HEK293 (cell line): ENCODE data around the gene PRTN3.
A peak's percentile ranks its signal among the peaks of the same experiment; 100 is the strongest.

Source experiments
- CTCF ChIA-PET: fragments of 350-600 bp; formaldehyde crosslinking; extraction: SDS; loops from one replicate; lab custom pipeline; 2021; ENCODE audit warnings: antibody characterized with exemption; lab: Yijun Ruan, JAX
- POLR2A ChIA-PET: fragments of 300-600 bp; formaldehyde crosslinking; extraction: SDS; loops from one replicate; lab custom pipeline; 2020; ENCODE audit warnings: antibody characterized with exemption, inconsistent platforms; lab: Yijun Ruan, JAX
- H3K27ac ChIP-seq: fragments of 200-500 bp; sonication (Bioruptor generic); 2 replicates; pipeline ENCODE4 v1.5.1; 2014; ENCODE audit warnings: low read depth, low read length, control low read depth, inconsistent platforms; ENCODE audit errors: extremely low read depth
- H3K36me3 ChIP-seq, 2 experiments: fragments of 200-500 bp in 1 of 2; sonication (Bioruptor generic) in 1 of 2; 1 replicate in 1 of 2; 2 replicates in 1 of 2; pipeline ENCODE4 v1.5.1; 2014 to 2017; ENCODE audit warnings: inconsistent platforms in 2 of 2, low read length in 2 of 2; ENCODE audit not compliant: control insufficient read depth in 2 of 2, insufficient read depth in 1 of 2
- H3K4me1 ChIP-seq: fragments of 200-500 bp; sonication (Bioruptor generic); 2 replicates; pipeline ENCODE4 v1.5.1; 2014; ENCODE audit warnings: mild to moderate bottlenecking, low read length, inconsistent platforms; ENCODE audit not compliant: control insufficient read depth, insufficient read depth
- H3K4me3 ChIP-seq: 2 replicates; pipeline ENCODE4 v1.5.1; 2011; ENCODE audit warnings: low read depth, mild to moderate bottlenecking, control low read depth, low read length, moderate library complexity
- H3K9me3 ChIP-seq: fragments of 200-500 bp; sonication (Bioruptor generic); 2 replicates; pipeline ENCODE4 v1.5.1; 2014; ENCODE audit warnings: low read depth, low read length, inconsistent platforms; ENCODE audit not compliant: control insufficient read depth, insufficient read depth
- EGR2 ChIP-seq: fragments of 450-650 bp; formaldehyde crosslinking; IDR thresholded peaks from 2 replicates; pipeline ENCODE4 v1.5.1; 2016; ENCODE audit warnings: low read depth, missing biosample characterization, missing genetic modification characterization
- HIC1 ChIP-seq: fragments of 450-650 bp; formaldehyde crosslinking; IDR thresholded peaks from 2 replicates; pipeline ENCODE4 v1.5.1; 2016; ENCODE audit warnings: missing biosample characterization, missing genetic modification characterization
- IKZF3 ChIP-seq: fragments of 450-650 bp; IDR thresholded peaks from 2 replicates; pipeline ENCODE4 v1.5.0; 2018; ENCODE audit warnings: missing biosample characterization, mild to moderate bottlenecking, missing genetic modification characterization, moderate library complexity
- KLF1 ChIP-seq: fragments of 450-650 bp; formaldehyde crosslinking; IDR thresholded peaks from 2 replicates; pipeline ENCODE4 v1.5.1; 2016; ENCODE audit warnings: missing biosample characterization, missing genetic modification characterization
- REST ChIP-seq: fragments of 450-650 bp; formaldehyde crosslinking; IDR thresholded peaks from 2 replicates; pipeline ENCODE4 v1.5.1; 2016; ENCODE audit warnings: missing biosample characterization, missing genetic modification characterization
- SALL2 ChIP-seq: fragments of 450-650 bp; formaldehyde crosslinking; IDR thresholded peaks from 2 replicates; pipeline ENCODE4 v1.5.0; 2017; ENCODE audit warnings: missing biosample characterization, mild to moderate bottlenecking, missing genetic modification characterization, borderline replicate concordance
- ZBTB11 ChIP-seq: fragments of 450-650 bp; formaldehyde crosslinking; conservative IDR thresholded peaks from 2 replicates; pipeline ENCODE4 v1.5.1; 2016; ENCODE audit warnings: low read depth, missing biosample characterization, missing genetic modification characterization
- ZFHX2 ChIP-seq: fragments of 450-650 bp; formaldehyde crosslinking; conservative IDR thresholded peaks from 2 replicates; pipeline ENCODE4 v1.5.1; 2016; ENCODE audit warnings: missing biosample characterization, missing genetic modification characterization
- ZNF121 ChIP-seq: fragments of 450-650 bp; formaldehyde crosslinking; IDR thresholded peaks from 2 replicates; pipeline ENCODE4 v1.5.1; 2016; ENCODE audit warnings: missing biosample characterization, missing genetic modification characterization
- ZNF133 ChIP-seq: fragments of 450-650 bp; formaldehyde crosslinking; IDR thresholded peaks from 2 replicates; pipeline ENCODE4 v1.5.1; 2016; ENCODE audit warnings: missing biosample characterization, missing genetic modification characterization
- ZNF19 ChIP-seq: fragments of 450-650 bp; formaldehyde crosslinking; IDR thresholded peaks from 2 replicates; pipeline ENCODE4; 2016; ENCODE audit warnings: missing biosample characterization, missing genetic modification characterization, low read depth
- ZNF214 ChIP-seq: fragments of 450-650 bp; formaldehyde crosslinking; IDR thresholded peaks from 2 replicates; pipeline ENCODE4 v1.5.1; 2017; ENCODE audit warnings: missing biosample characterization, mild to moderate bottlenecking, missing genetic modification characterization, borderline replicate concordance
- ZNF350 ChIP-seq: fragments of 450-650 bp; formaldehyde crosslinking; IDR thresholded peaks from 2 replicates; pipeline ENCODE4 v1.5.0; 2017; ENCODE audit warnings: missing biosample characterization, mild to moderate bottlenecking, missing genetic modification characterization
- ZNF354C ChIP-seq: fragments of 450-650 bp; formaldehyde crosslinking; IDR thresholded peaks from 2 replicates; pipeline ENCODE4 v1.5.1; 2016; ENCODE audit warnings: missing biosample characterization, missing genetic modification characterization, low read depth, borderline replicate concordance
- ZNF473 ChIP-seq: fragments of 450-650 bp; formaldehyde crosslinking; IDR thresholded peaks from 2 replicates; pipeline ENCODE4 v1.5.1; 2017; ENCODE audit warnings: missing biosample characterization, missing genetic modification characterization
- ZNF48 ChIP-seq: fragments of 450-650 bp; formaldehyde crosslinking; IDR thresholded peaks from 2 replicates; pipeline ENCODE4 v1.5.1; 2016; ENCODE audit warnings: missing biosample characterization, missing genetic modification characterization
- ZNF514 ChIP-seq: fragments of 450-650 bp; formaldehyde crosslinking; IDR thresholded peaks from 2 replicates; pipeline ENCODE4 v1.5.1; 2016; ENCODE audit warnings: missing biosample characterization, missing genetic modification characterization
- ZNF548 ChIP-seq: fragments of 450-650 bp; formaldehyde crosslinking; IDR thresholded peaks from 2 replicates; pipeline ENCODE4 v1.5.1; 2016; ENCODE audit warnings: missing biosample characterization, missing genetic modification characterization
- ZNF610 ChIP-seq: fragments of 450-650 bp; formaldehyde crosslinking; IDR thresholded peaks from 2 replicates; pipeline ENCODE4 v1.5.1; 2016; ENCODE audit warnings: missing biosample characterization, missing genetic modification characterization, borderline replicate concordance
- ZNF654 ChIP-seq: fragments of 450-650 bp; formaldehyde crosslinking; IDR thresholded peaks from 2 replicates; pipeline ENCODE4 v1.5.1; 2016; ENCODE audit warnings: low read depth, missing biosample characterization, missing genetic modification characterization
- ZSCAN5A ChIP-seq: fragments of 450-650 bp; formaldehyde crosslinking; IDR thresholded peaks from 2 replicates; pipeline ENCODE4 v1.5.1; 2016; ENCODE audit warnings: missing biosample characterization, missing genetic modification characterization

PRTN3 gene

GRCh38 chr19:795073-795611, 45.7 kb upstream of the PRTN3 start (continued):
- TF ChIP-seq ZSCAN5A (tag by site-specific recombination) (no peak), HIC1 (no peak)

- no peak for TF ChIP-seq ZNF354C (tag by site-specific recombination)
- no peak for TF ChIP-seq REST (tag by site-specific recombination)
- no peak for TF ChIP-seq IKZF3
- TF ChIP-seq ZNF514 = no peak
- TF ChIP-seq KLF1 = no peak
- TF ChIP-seq ZNF48 = no peak
- no peak for TF ChIP-seq ZNF350 (tag by site-specific recombination)
- no peak for TF ChIP-seq EGR2
- TF ChIP-seq ZNF610 (tag by site-specific recombination) = no peak
- TF ChIP-seq ZNF133 (tag by site-specific recombination) = no peak
- TF ChIP-seq ZNF121 (tag by site-specific recombination) = no peak
- TF ChIP-seq ZNF473 (tag by site-specific recombination) = no peak
- TF ChIP-seq ZNF654 (tag by site-specific recombination) = no peak
- no peak for TF ChIP-seq ZFHX2 (tag by site-specific recombination)
- TF ChIP-seq SALL2 (tag by site-specific recombination) = no peak
- no peak for TF ChIP-seq ZNF548 (tag by site-specific recombination)
- no peak for TF ChIP-seq ZBTB11 (tag by site-specific recombination)
- no peak for TF ChIP-seq ZNF19
- TF ChIP-seq ZNF214 (tag by site-specific recombination) = no peak
- peak overlapping the region; percentile 67 for H3K4me3 ChIP-seq
- peaks cover 0 to 29% of the 10 kb centered on the region in 2 experiments; a peak in 2 of 3 replicates for H3K36me3 ChIP-seq
- no peaks in the 10 kb centered on the region for H3K9me3 ChIP-seq
- H3K27ac ChIP-seq = peak overlapping the region; percentile 53; the same call in 1 of the 2 replicates
- POLR2A ChIA-PET = no interaction called here
- CTCF ChIA-PET = interaction anchor here (1.0 to 1.2 kb wide), 2 partner anchors 25 to 470 kb away, joined by 3 to 4 read pairs; no protein-coding TSS in a partner anchor
- H3K4me1 ChIP-seq = peaks cover 7% of the 10 kb centered on the region
These were observed 44.9 kb upstream of the PRTN3 start for GRCh38 chr19:795691-796581.
